AG20443 (cell line): ENCODE measurements around the gene SPPL2A.
A peak's percentile ranks its signal among the peaks of the same experiment; 100 is the strongest.

Experiments
- DNase-seq: peaks from one replicate; pipeline ENCODE4 v3.0.0; 2012; ENCODE audit warnings: low spot score, mixed read lengths

The SPPL2A gene

GRCh38 chr15:50686469-50687301 is 78.8 kb downstream of the SPPL2A start, which contains the start of gene TRPM7:
Gene TRPM7, minus strand, starts transcription at chr15:50686797. Its CDS starts 264 bp downstream, at chr15:50686533.
- DNase-seq, result peak; percentile 98

GRCh38 chr15:50685976-50686468 is 79.5 kb downstream of the SPPL2A start:
- peak; percentile 42 for DNase-seq

- no peak for DNase-seq
Measured at GRCh38 chr15:50685191-50685975, 80.1 kb downstream of the SPPL2A start.

- no peak for DNase-seq
Measured at GRCh38 chr15:50681467-50681866, 84.0 kb downstream of the SPPL2A start.

GRCh38 chr15:50676799-50677483 is 88.6 kb downstream of the SPPL2A start:
- DNase-seq, result peak; percentile 49

- DNase-seq, result peak; percentile 18
Measured at GRCh38 chr15:50675535-50676144, 89.9 kb downstream of the SPPL2A start.

- DNase-seq, result no peak
Measured at GRCh38 chr15:50670115-50670514, 95.4 kb downstream of the SPPL2A start.

- no peak for DNase-seq
Measured at GRCh38 chr15:50669611-50670010, 95.9 kb downstream of the SPPL2A start.

- no peak for DNase-seq
Measured at GRCh38 chr15:50665938-50666337, 99.6 kb downstream of the SPPL2A start.

- DNase-seq, result no peak
Measured at GRCh38 chr15:50655555-50655954, 110.0 kb downstream of the SPPL2A start.

- DNase-seq, result no peak
Measured at GRCh38 chr15:50653156-50653743, 112.3 kb downstream of the SPPL2A start.

GRCh38 chr15:50652671-50653070 is 112.8 kb downstream of the SPPL2A start:
- DNase-seq, result no peak
